Breast epithelium (tissue), 4 donors: ENCODE results near the gene CTTNBP2NL. TPM values are rescaled to one million over a fixed set of nuclear protein-coding genes. Genes with fewer than 3 reads are reported as not detected.

Experiments
- DNase-seq, 2 donors: peaks; one replicate each; pipeline ENCODE4 v3.0.0-alpha.2; 2019; ENCODE audit warnings: low spot score in 2 of 2
- H3K27ac ChIP-seq, 2 donors: fragments of 200-600 bp; sonication (generic) in 1 of 2; one replicate each; pipeline ENCODE4 v1.5.1; 2016 to 2019; ENCODE audit warnings: mild to moderate bottlenecking in 1 of 2
- H3K27me3 ChIP-seq, 2 donors: fragments of 200-600 bp; sonication (generic) in 1 of 2; one replicate each; pipeline versions ENCODE4 v1.5.1 to v1.6.0; 2017 to 2019; ENCODE audit warnings: control low read depth in 1 of 2, mild to moderate bottlenecking in 1 of 2
- H3K36me3 ChIP-seq: fragments of 200-600 bp; one replicate; pipeline ENCODE4 v1.5.1; 2019
- H3K4me1 ChIP-seq, 2 donors: fragments of 200-600 bp; sonication (generic); one replicate each; pipeline ENCODE4 v1.5.1; 2016 to 2019; ENCODE audit warnings: control low read depth in 1 of 2
- H3K4me3 ChIP-seq, 3 donors: fragments of 200-600 bp; sonication (generic); 1 replicate in 2 of 3; 2 replicates in 1 of 3; pipeline ENCODE4 v1.5.1; 2016 to 2019; ENCODE audit warnings: mild to moderate bottlenecking in 3 of 3, moderate library complexity in 2 of 3
- H3K9me3 ChIP-seq, 2 donors: fragments of 200-600 bp; sonication (generic) in 1 of 2; one replicate each; pipeline ENCODE4 v1.5.1; 2016 to 2019; ENCODE audit warnings: control low read depth in 1 of 2
- POLR2A ChIP-seq: fragments of 450-650 bp; IDR thresholded peaks from one replicate; pipeline ENCODE4 v1.6.1; 2016; ENCODE audit warnings: antibody characterized with exemption, mild to moderate bottlenecking, moderate library complexity
- POLR2AphosphoS5 ChIP-seq, 3 donors: sonication (generic); formaldehyde crosslinking; IDR thresholded peaks; one replicate each; pipeline ENCODE4 v1.6.1; 2017; ENCODE audit warnings: antibody characterized with exemption in 3 of 3
- intact Hi-C: fragments of 100-400 bp; cut with DNase I; formaldehyde crosslinking; loops from one replicate; pipeline ENCODE4 v1.15.1; 2023; ENCODE audit warnings: low total_unique reads
- total RNA-seq, 3 donors: library from RNA; depleted of rRNA; stranded (reverse); fragments of >200 nt; gene quantifications; one replicate each; pipeline ENCODE4 v1.1.0, GENCODE V29; 2016
- TF ChIP-seq, protein P1 (sequence below), 3 donors: fragments of 450-650 bp; IDR thresholded peaks; one replicate each; pipeline ENCODE4 v1.5.1; 2016 to 2017; ENCODE audit warnings: antibody characterized with exemption in 3 of 3, mild to moderate bottlenecking in 3 of 3, moderate library complexity in 3 of 3

The CTTNBP2NL gene
- total RNA-seq, 3 donors from 2014 or later = 24.1 to 30.4 (median 25.9) TPM

DNA sequence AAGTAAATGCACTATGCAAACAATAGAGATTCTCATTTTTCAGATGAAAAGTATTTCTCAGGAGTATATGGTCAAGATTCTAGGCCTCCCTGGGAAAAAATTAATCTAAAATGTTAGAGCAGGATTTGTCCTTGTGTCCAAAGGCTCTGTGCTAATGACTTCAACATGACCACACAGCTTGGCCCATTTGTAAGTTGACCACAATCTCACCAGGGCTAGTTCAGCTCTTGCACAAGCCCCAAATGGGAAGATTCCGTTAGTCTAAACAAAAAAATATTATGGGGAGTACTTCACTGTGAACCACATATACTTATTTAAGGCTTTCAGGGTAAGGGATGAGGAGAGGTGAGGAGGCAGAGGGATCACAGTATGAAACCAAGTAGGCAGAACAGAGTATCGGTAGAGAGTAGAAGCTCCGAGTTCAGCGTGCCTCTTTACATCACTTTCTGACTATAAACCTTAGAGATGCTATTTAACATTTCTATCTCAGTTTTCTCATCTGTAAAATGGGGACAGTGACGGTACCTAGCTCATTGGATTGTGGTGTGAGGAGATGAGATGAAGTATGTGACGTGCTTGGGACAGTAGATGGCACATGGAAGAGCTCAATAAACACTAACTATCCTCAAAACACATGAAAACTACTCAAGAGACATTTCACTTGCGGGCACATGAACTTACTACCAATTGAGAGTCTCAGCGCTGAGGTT lies 37.8 kb upstream of the CTTNBP2NL start:
- H3K36me3 ChIP-seq = no peaks in the 10 kb centered on the region
- TF ChIP-seq POLR2A (no peak), POLR2AphosphoS5 (IDR thresholded peaks at IDR 0.05) (no peak)
- TF ChIP-seq, protein P1, sequence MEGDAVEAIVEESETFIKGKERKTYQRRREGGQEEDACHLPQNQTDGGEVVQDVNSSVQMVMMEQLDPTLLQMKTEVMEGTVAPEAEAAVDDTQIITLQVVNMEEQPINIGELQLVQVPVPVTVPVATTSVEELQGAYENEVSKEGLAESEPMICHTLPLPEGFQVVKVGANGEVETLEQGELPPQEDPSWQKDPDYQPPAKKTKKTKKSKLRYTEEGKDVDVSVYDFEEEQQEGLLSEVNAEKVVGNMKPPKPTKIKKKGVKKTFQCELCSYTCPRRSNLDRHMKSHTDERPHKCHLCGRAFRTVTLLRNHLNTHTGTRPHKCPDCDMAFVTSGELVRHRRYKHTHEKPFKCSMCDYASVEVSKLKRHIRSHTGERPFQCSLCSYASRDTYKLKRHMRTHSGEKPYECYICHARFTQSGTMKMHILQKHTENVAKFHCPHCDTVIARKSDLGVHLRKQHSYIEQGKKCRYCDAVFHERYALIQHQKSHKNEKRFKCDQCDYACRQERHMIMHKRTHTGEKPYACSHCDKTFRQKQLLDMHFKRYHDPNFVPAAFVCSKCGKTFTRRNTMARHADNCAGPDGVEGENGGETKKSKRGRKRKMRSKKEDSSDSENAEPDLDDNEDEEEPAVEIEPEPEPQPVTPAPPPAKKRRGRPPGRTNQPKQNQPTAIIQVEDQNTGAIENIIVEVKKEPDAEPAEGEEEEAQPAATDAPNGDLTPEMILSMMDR (IDR thresholded peaks at IDR 0.05) = no peak
- no peaks in the 10 kb centered on the region for H3K27me3 ChIP-seq
- peak overlapping the region; percentile 89 to 99 for H3K27ac ChIP-seq
- DNase-seq = no peak
- no peaks in the 10 kb centered on the region for H3K9me3 ChIP-seq
- peak overlapping the region; percentile 40 to 59 (median 44) for H3K4me3 ChIP-seq
- intact Hi-C loops = no loop called here
- peaks cover 7 to 18% of the 10 kb centered on the region in 2 donors for H3K4me1 ChIP-seq

DNA sequence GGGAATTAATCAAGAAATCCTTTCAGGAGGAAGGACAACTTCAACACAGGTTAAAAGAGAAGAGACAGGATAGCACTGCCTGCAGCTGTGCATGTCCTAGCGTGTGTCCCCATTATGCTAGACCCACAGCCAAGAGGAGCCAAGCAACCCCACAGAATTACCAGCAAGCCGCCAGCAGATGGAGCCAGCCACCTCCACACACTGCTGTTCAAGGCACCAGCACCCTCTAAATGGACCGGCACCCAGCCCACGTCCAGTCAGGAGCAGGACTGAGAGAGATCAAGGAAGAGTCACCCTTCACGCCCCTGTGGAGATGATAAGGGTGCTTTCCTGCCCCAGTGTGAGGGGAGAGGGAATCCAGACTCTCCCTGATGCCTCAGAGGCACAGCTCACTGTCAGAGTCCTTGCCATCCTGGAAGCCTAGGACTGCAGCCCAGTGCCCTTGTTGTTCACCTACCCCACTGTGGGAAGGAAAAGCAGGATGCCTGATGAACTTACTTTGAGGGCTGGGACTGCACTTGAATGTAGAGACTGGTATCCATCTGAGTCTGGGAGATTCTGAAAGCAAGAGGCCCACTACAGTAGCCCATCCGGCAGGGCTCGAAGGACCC lies 37.1 kb upstream of the CTTNBP2NL start:
- H3K9me3 ChIP-seq = no peaks in the 10 kb centered on the region
- no peaks in the 10 kb centered on the region for H3K27me3 ChIP-seq
- DNase-seq = peak; percentile 66 to 93
- H3K36me3 ChIP-seq = no peaks in the 10 kb centered on the region
- peaks cover 7 to 18% of the 10 kb centered on the region in 2 donors for H3K4me1 ChIP-seq
- intact Hi-C loops = no loop called here
- peak overlapping the region; percentile 40 to 59 (median 44) for H3K4me3 ChIP-seq
- H3K27ac ChIP-seq = peak overlapping the region; percentile 89 to 99
- TF ChIP-seq, protein P1 (IDR thresholded peaks at IDR 0.05) = peak; percentile 55 to 76 (median 64)
- TF ChIP-seq POLR2AphosphoS5 (IDR thresholded peaks at IDR 0.05) (peak in 1 of 3 donors; percentile 54), POLR2A (no peak)

DNA sequence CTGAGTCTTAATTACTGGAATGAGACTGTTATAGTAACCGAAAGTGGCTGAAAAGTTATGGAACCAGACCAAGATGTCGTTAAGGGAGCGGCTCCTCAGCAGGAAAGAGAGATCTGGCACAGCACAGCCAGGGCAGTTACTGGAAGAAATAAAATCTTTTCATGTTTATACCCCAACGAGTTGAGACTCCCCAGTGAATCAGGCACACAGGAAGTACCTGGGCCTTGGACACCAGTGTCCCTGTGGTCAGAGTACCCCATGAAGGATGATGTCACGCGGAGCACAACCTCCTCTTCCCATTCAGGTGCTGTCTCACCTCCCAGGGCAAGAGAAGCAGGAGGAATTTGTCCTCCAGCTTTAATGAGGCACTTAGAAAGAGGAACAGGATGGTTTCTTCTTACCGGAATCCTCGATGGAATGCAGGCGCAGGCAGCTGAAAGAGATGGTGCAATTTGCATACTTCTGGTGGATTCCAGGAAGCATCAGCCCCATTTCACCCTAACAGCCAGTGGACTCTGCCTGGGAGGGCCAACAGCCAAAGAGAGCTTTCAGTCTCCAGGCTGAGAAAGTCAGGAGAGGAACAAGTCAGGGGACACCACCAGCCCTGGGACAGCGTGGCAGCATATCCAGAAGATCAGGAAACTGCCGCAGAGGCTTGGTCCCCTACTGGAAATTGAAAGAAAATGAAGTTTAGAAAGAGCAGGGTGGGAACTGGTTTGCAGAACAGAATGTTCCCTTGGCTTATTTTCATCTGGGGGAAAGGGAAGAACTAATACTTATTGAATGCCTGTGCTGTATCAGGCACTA lies 35.9 kb upstream of the CTTNBP2NL start:
- Histone ChIP-seq H3K27me3 (no peaks in the 10 kb centered on the region), H3K9me3 (no peaks in the 10 kb centered on the region), H3K4me3 (peak overlapping the region; percentile 40 to 59 (median 44)), H3K27ac (peak overlapping the region; percentile 89 to 99), H3K4me1 (peaks cover 7 to 18% of the 10 kb centered on the region in 2 donors), H3K36me3 (no peaks in the 10 kb centered on the region)
- intact Hi-C loops = no loop called here
- peak; percentile 56 to 88 for DNase-seq
- TF ChIP-seq, protein P1 (IDR thresholded peaks at IDR 0.05) = peak in 2 of 3 donors; percentile 38 to 43
- TF ChIP-seq POLR2A (no peak), POLR2AphosphoS5 (IDR thresholded peaks at IDR 0.05) (peak; percentile 84 to 98 (median 92))

DNA sequence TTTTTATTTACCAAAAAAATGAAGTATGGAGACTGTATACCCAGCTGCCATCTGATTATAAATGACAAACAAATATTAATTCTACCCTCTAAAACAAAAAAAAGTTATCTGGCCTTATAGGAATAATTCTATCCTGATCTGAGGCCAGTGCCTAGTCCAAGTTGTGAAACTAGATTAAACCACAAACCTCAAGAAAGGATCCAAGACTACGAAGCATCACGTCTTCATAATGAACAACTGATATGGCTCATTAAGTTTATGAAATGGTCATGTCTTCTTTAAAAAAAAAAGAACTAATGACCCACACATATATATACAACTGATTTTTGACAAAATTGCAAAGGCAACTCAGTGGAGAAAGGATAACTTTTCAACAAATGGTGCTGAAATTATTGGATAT lies 32.4 kb upstream of the CTTNBP2NL start:
- TF ChIP-seq POLR2A = no peak
- TF ChIP-seq, protein P1 (IDR thresholded peaks at IDR 0.05) = no peak
- TF ChIP-seq POLR2AphosphoS5 (IDR thresholded peaks at IDR 0.05) = no peak
- Histone ChIP-seq H3K36me3 (no peaks in the 10 kb centered on the region), H3K9me3 (no peaks in the 10 kb centered on the region), H3K27ac (no peak overlapping the region), H3K4me1 (peaks cover 7 to 18% of the 10 kb centered on the region in 2 donors), H3K4me3 (no peak overlapping the region), H3K27me3 (no peaks in the 10 kb centered on the region)
- DNase-seq = no peak
- intact Hi-C loops = no loop called here
